SK-N-SH (cell line): ENCODE data around the gene SCAMP2. TPM values are rescaled to one million over a fixed set of nuclear protein-coding genes. Genes with fewer than 3 reads are reported as not detected.
A peak's percentile ranks its signal among the peaks of the same experiment; 100 is the strongest.

Experiments
- CTCF ChIA-PET: fragments of 300-600, 350-600 bp; formaldehyde crosslinking; extraction: SDS; loops from one replicate; lab custom pipeline; 2021; lab: Yijun Ruan, JAX
- POLR2A ChIA-PET: fragments of 350-600 bp; sonication (Branson Sonifier 250); formaldehyde crosslinking; extraction: SDS; loops from one replicate; lab custom pipeline; 2020; ENCODE audit warnings: antibody characterized with exemption, inconsistent platforms; lab: Yijun Ruan, JAX
- DNase-seq: peaks from one replicate; pipeline ENCODE4 v3.0.0; 2012
- H2AFZ ChIP-seq: fragments of 200-600 bp; sonication (generic); 2 replicates; pipeline ENCODE4 v1.8.1; 2016; ENCODE audit warnings: antibody characterized with exemption, mild to moderate bottlenecking, low read depth
- H3F3A ChIP-seq: fragments of 200-600 bp; sonication (generic); replicated peaks from 2 replicates; pipeline ENCODE3; 2016; ENCODE audit warnings: antibody characterized with exemption, mild to moderate bottlenecking; ENCODE audit not compliant: insufficient read depth
- H3K27ac ChIP-seq, 2 experiments: fragments of 200-500 bp in 1 of 2; fragments of 200-600 bp in 1 of 2; sonication (Bioruptor generic) in 1 of 2; sonication (generic), shearing (Covaris generic) in 1 of 2; 2 replicates each; pipeline versions ENCODE4 v1.5.1 to v1.6.1; 2014 to 2016; ENCODE audit warnings: low read depth in 2 of 2, inconsistent platforms in 1 of 2, low read length in 1 of 2, mild to moderate bottlenecking in 1 of 2, mixed read lengths in 1 of 2
- H3K27me3 ChIP-seq: fragments of 200-600 bp; sonication (generic), shearing (Covaris generic); 2 replicates; pipeline ENCODE4 v1.6.1; 2016; ENCODE audit warnings: mixed run types; ENCODE audit not compliant: insufficient read depth
- H3K36me3 ChIP-seq, 2 experiments: fragments of 200-500 bp in 1 of 2; fragments of 200-600 bp in 1 of 2; sonication (Bioruptor generic) in 1 of 2; sonication (generic) in 1 of 2; replicated peaks in 1 of 2; 2 replicates each; pipeline versions ENCODE3 to v1.5.1; 2014 to 2016; ENCODE audit warnings: low read length in 1 of 2, mild to moderate bottlenecking in 1 of 2; ENCODE audit not compliant: insufficient read depth in 2 of 2, control insufficient read depth in 1 of 2
- H3K4me1 ChIP-seq, 2 experiments: fragments of 200-500 bp in 1 of 2; fragments of 200-600 bp in 1 of 2; sonication (Bioruptor generic) in 1 of 2; sonication (generic), shearing (Covaris generic) in 1 of 2; 2 replicates each; pipeline versions ENCODE4 v1.5.1 to v1.6.1; 2014 to 2016; ENCODE audit warnings: low read depth in 1 of 2, low read length in 1 of 2, mixed run types in 1 of 2; ENCODE audit not compliant: insufficient read depth in 2 of 2, control insufficient read depth in 1 of 2
- H3K4me2 ChIP-seq: fragments of 200-600 bp; sonication (generic), shearing (Covaris generic); 2 replicates; pipeline ENCODE4 v1.6.1; 2017; ENCODE audit warnings: mixed run types
- H3K4me3 ChIP-seq, 2 experiments: fragments of 200-500 bp in 1 of 2; fragments of 200-600 bp in 1 of 2; sonication (Bioruptor generic) in 1 of 2; sonication (generic), shearing (Covaris generic) in 1 of 2; 2 replicates each; pipeline versions ENCODE4 v1.5.1 to v1.8.1; 2014 to 2016; ENCODE audit warnings: low read depth in 2 of 2, inconsistent platforms in 1 of 2, low read length in 1 of 2, mild to moderate bottlenecking in 1 of 2, mixed read lengths in 1 of 2, moderate library complexity in 1 of 2
- H3K79me2 ChIP-seq: fragments of 200-600 bp; sonication (generic); 2 replicates; pipeline ENCODE4 v1.8.1; 2017; ENCODE audit warnings: mild to moderate bottlenecking; ENCODE audit not compliant: insufficient read depth
- H3K9ac ChIP-seq: fragments of 200-600 bp; sonication (generic); 2 replicates; pipeline ENCODE4 v1.6.1; 2017; ENCODE audit warnings: mixed run types
- H3K9me2 ChIP-seq: fragments of 200-600 bp; sonication (generic); 2 replicates; pipeline ENCODE4 v1.6.1; 2017; ENCODE audit warnings: mixed run types
- H3K9me3 ChIP-seq: fragments of 200-600 bp; sonication (generic); 2 replicates; pipeline ENCODE4 v1.6.1; 2017; ENCODE audit warnings: mixed run types, mild to moderate bottlenecking, moderate library complexity
- H4K20me1 ChIP-seq: fragments of 200-600 bp; sonication (generic); 2 replicates; pipeline ENCODE4 v1.6.1; 2017; ENCODE audit warnings: mild to moderate bottlenecking, mixed run types; ENCODE audit not compliant: insufficient read depth
- CHD2 ChIP-seq: fragments of 150-350 bp; IDR thresholded peaks from 2 replicates; pipeline ENCODE4 v1.6.1; 2018; ENCODE audit warnings: low read length; ENCODE audit not compliant: partially characterized antibody
- CTCF ChIP-seq: fragments of 200-600 bp; sonication (generic); IDR thresholded peaks from 2 replicates; pipeline ENCODE4 v1.6.1; 2017; ENCODE audit warnings: antibody characterized with exemption, mild to moderate bottlenecking, moderate library complexity
- ELF1 ChIP-seq: IDR thresholded peaks from 2 replicates; pipeline ENCODE4 v1.4.0; 2012
- EP300 ChIP-seq, 2 experiments: IDR thresholded peaks; 2 replicates each; pipeline versions ENCODE4 v1.4.0 to v1.6.1; 2012; ENCODE audit warnings: borderline replicate concordance in 1 of 2, low read depth in 1 of 2, low read length in 1 of 2
- EZH2phosphoT487 ChIP-seq: fragments of 200-600 bp; sonication (generic); IDR thresholded peaks from 2 replicates; pipeline ENCODE4 v1.6.1; 2017; ENCODE audit warnings: low read depth, mixed run types, mild to moderate bottlenecking, antibody characterized with exemption, moderate library complexity, borderline replicate concordance
- FOXJ3 ChIP-seq: sonication (generic); formaldehyde crosslinking; IDR thresholded peaks from 2 replicates; pipeline ENCODE4 v1.5.1; 2020; ENCODE audit warnings: mild to moderate bottlenecking, missing genetic modification reagents
- GABPA ChIP-seq: IDR thresholded peaks from 2 replicates; pipeline ENCODE4 v1.4.0; 2012; ENCODE audit warnings: low read depth, mild to moderate bottlenecking
- IRF3 ChIP-seq: fragments of 150-350 bp; IDR thresholded peaks from 2 replicates; pipeline ENCODE4 v1.6.1; 2016; ENCODE audit warnings: mild to moderate bottlenecking, low read depth, low read length
- MXI1 ChIP-seq: IDR thresholded peaks from 2 replicates; pipeline ENCODE4 v1.6.1; 2012; ENCODE audit warnings: mild to moderate bottlenecking, low read depth, low read length, improper control_type of control experiment
- POLR2AphosphoS5 ChIP-seq: IDR thresholded peaks from 2 replicates; pipeline ENCODE4 v1.6.1; 2012; ENCODE audit warnings: low read depth, low read length
- RAD21 ChIP-seq: IDR thresholded peaks from 2 replicates; pipeline ENCODE4 v1.6.1; 2012; ENCODE audit warnings: mild to moderate bottlenecking, low read length
- RFX5 ChIP-seq: IDR thresholded peaks from 2 replicates; pipeline ENCODE4 v1.6.1; 2012; ENCODE audit warnings: mild to moderate bottlenecking, improper control_type of control experiment, low read length
- SIN3A ChIP-seq: IDR thresholded peaks from 2 replicates; pipeline ENCODE4 v1.6.1; 2012; ENCODE audit warnings: low read depth, mild to moderate bottlenecking, low read length, moderate library complexity, borderline replicate concordance
- TAF1 ChIP-seq: IDR thresholded peaks from 2 replicates; pipeline ENCODE4 v1.6.1; 2012; ENCODE audit warnings: low read depth, mild to moderate bottlenecking, low read length, moderate library complexity, borderline replicate concordance
- TCF12 ChIP-seq: IDR thresholded peaks from 2 replicates; pipeline ENCODE4 v1.4.0; 2012
- USF2 ChIP-seq: fragments of 150-350 bp; IDR thresholded peaks from 2 replicates; pipeline ENCODE4 v1.6.1; 2017; ENCODE audit warnings: antibody characterized with exemption, low read length, low read depth, borderline replicate concordance
- WGBS: methylation state at CpG from one replicate; pipeline ENCODE4 v1.1.6; 2017; ENCODE audit warnings: low lambda C conversion rate; 5-methylcytosine and 5-hydroxymethylcytosine counted together
- polyA plus RNA-seq, 3 experiments: library from polyadenylated mRNA; depleted of rRNA; stranded (reverse); fragments of >200 nt; gene quantifications; 2 replicates each; pipeline ENCODE4 v1.2.3, GENCODE V29; 2012

SCAMP2 gene
- polyA plus RNA-seq, 1 of the 3 experiments (the other 2 are of a cell fraction): 88.1 TPM

GRCh38 chr15:74897300-74897701 lies 24.1 kb upstream of the SCAMP2 start:
- H2AFZ ChIP-seq: no peak overlapping the region
- CTCF ChIA-PET: interaction anchor here (1.4 to 5.5 kb wide), 2 partner anchors 53 to 127 kb away, joined by 4 to 29 read pairs; no protein-coding TSS in a partner anchor
- POLR2A ChIA-PET: interaction anchor here (0.9 to 3.2 kb wide), 7 partner anchors 8 to 125 kb away, joined by 3 to 17 read pairs (median 5); partner anchors contain the start of genes FAM219B, MPI and RPP25
- TF ChIP-seq POLR2AphosphoS5 (peak; percentile 36; the same call in 1 of the 2 replicates), CHD2 (no peak), TAF1 (no peak), SIN3A (no peak)
- H3K36me3 ChIP-seq: peaks cover 30 to 52% of the 10 kb centered on the region in 2 experiments
- H3K79me2 ChIP-seq: peaks cover 4% of the 10 kb centered on the region; the same call in 1 of the 2 replicates
- H3K4me3 ChIP-seq: no peak overlapping the region
- peak overlapping the region in 1 of 2 experiments; percentile 23; a peak in 1 of 4 replicates for H3K27ac ChIP-seq
- 94% methylated on average over 6 of the region's 6 CpGs for WGBS
- no peak overlapping the region for H3K4me2 ChIP-seq
- no peaks in the 10 kb centered on the region for H3K9me2 ChIP-seq
- peaks cover 3 to 7% of the 10 kb centered on the region in 2 experiments; a peak in 2 of 4 replicates for H3K4me1 ChIP-seq
- no peak for DNase-seq
- no peaks in the 10 kb centered on the region for H3K27me3 ChIP-seq
- peaks cover 10% of the 10 kb centered on the region for H3F3A ChIP-seq
- H4K20me1 ChIP-seq: no peaks in the 10 kb centered on the region; the same call in 1 of the 2 replicates
- no peaks in the 10 kb centered on the region for H3K9me3 ChIP-seq
- no peak overlapping the region for H3K9ac ChIP-seq

- Histone ChIP-seq H3K4me3 (no peak overlapping the region), H4K20me1 (no peaks in the 10 kb centered on the region), H3K9ac (no peak overlapping the region), H3K9me2 (no peaks in the 10 kb centered on the region), H3K27me3 (no peaks in the 10 kb centered on the region), H3K4me1 (peaks cover under 1 to 2% of the 10 kb centered on the region in 2 experiments; a peak in 2 of 4 replicates), H2AFZ (no peak overlapping the region), H3F3A (peaks cover 3% of the 10 kb centered on the region), H3K79me2 (peaks cover 3% of the 10 kb centered on the region; the same call in 1 of the 2 replicates), H3K36me3 (peaks cover 29 to 45% of the 10 kb centered on the region in 2 experiments), H3K9me3 (no peaks in the 10 kb centered on the region), H3K27ac (no peak overlapping the region), H3K4me2 (no peak overlapping the region)
- CTCF ChIA-PET: interaction anchor here (0.8 to 5.5 kb wide), 6 partner anchors 10 to 261 kb away, joined by 3 to 29 read pairs (median 3); partner anchors contain the start of gene FAM219B
- POLR2A ChIA-PET: interaction anchor here (0.6 to 3.2 kb wide), 4 partner anchors 9 to 124 kb away, joined by 3 to 17 read pairs (median 6); partner anchors contain the start of gene FAM219B
- 94% methylated on average over 3 of the region's 3 CpGs for WGBS
- no peak for DNase-seq
- TF ChIP-seq ELF1 (no peak), TCF12 (no peak), SIN3A (no peak), MXI1 (no peak), RFX5 (no peak), IRF3 (no peak), CTCF (no peak), RAD21 (no peak), USF2 (no peak), CHD2 (no peak), EP300 (IDR thresholded peaks at IDR 0.05; ENCODE audit: borderline replicate concordance in 1 of 2, low read depth in 1 of 2, low read length in 1 of 2) (no peak), FOXJ3 (CRISPR knock-in tag) (no peak), GABPA (no peak), EZH2phosphoT487 (no peak)
Measured at GRCh38 chr15:74896316-74896715, 23.2 kb upstream of the SCAMP2 start.
